ENCODE results near the gene TRIM72.
A peak's percentile ranks its signal among the peaks of the same experiment; 100 is the strongest.

TRIM72 gene

DNA sequence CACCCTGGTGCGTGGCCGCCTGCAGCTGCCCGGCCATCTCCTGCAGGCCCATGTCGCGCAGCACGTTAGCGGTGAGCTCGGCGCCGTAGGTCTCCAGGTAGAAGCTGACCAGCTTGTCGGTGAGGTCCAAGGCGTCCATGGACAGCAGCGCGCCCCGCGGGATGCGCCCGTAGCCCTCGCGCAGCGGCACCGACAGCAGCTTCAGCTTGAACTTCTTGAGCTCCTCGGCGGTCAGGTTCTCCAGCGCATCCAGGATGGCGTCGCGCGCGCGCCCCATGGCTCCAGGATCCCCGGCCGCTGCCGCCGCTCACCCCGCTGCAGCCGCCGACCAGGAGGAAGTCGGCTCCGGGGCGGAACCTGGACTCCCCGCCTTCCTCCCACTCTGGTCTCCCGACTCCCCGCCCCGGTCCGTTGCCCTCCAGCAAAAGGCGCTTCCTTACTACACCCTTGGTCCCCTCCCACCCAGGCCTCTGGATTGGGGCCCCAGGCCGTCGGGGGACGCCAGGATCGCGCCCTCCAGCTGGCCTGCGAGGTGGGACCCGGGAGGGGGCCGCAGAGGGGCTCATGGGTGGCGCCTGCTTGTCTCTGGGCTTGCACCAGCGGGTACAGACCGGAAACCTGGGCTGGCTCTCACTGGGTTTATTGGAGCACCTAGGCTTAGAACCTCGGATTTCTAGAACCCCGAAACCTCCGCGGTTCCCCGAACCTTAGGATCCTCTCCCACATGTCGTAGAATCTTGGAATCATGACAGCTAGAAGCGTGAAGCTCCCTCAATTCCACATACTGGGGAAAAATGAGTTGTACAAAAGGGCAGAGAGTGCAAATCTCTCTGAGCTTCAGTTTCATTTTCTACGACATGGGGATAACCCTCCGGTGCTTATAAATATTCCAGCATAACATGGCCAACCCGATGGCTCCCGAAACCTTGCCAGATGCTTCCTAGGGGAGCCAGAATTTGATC lies 11.2 kb upstream of the TRIM72 start, which contains the start of gene PYCARD:
PYCARD (minus strand) TSS at position 347 of the 962 bp plus-strand sequence; CDS start at position 277, 70 bp downstream.
- no peak within 1 kb of the TSS for H2BK15ac ChIP-seq (ENCODE audit: low read depth, poor library complexity, severe bottlenecking)
- no peaks in the 10 kb centered on the region for H3K9me3 ChIP-seq (ENCODE audit: control insufficient read depth, low read length)
- H3K9ac ChIP-seq (ENCODE audit: low read length), result peak within 1 kb of the TSS; percentile 84
- H3K4me1 ChIP-seq (ENCODE audit: control insufficient read depth, insufficient read depth, low read depth, low read length), result peaks cover 15% of the 10 kb centered on the region
- peaks cover 27 to 30% of the 10 kb centered on the region in 2 experiments for H3K36me3 ChIP-seq (ENCODE audit: control insufficient read depth in 1 of 2, insufficient read depth in 2 of 2, low read depth in 1 of 2, low read length in 2 of 2)
- H2BK12ac ChIP-seq (ENCODE audit: low read length in 2 of 2), result peak within 1 kb of the TSS in 1 of 2 experiments; percentile 67
- no peak within 1 kb of the TSS for H2AK5ac ChIP-seq (ENCODE audit: low read length, severe bottlenecking)
- H3K4me2 ChIP-seq (ENCODE audit: low read length, poor library complexity, severe bottlenecking), result peak within 1 kb of the TSS; percentile 98
- H3K18ac ChIP-seq (ENCODE audit: low read depth in 1 of 2, low read length in 2 of 2), result peak within 1 kb of the TSS; percentile 37 to 81
- peak within 1 kb of the TSS; percentile 54 for H4K91ac ChIP-seq (ENCODE audit: low read length)
- peak within 1 kb of the TSS; percentile 71 to 90 for H3K4me3 ChIP-seq (ENCODE audit: insufficient read depth in 1 of 2, low read depth in 1 of 2, low read length in 2 of 2)
- H2BK5ac ChIP-seq (ENCODE audit: low read depth, low read length, poor library complexity, severe bottlenecking), result no peak within 1 kb of the TSS
- 22% methylated on average over 59 of the region's 69 CpGs for WGBS
- peak within 1 kb of the TSS; percentile 34 for H2BK120ac ChIP-seq (ENCODE audit: low read depth, low read length)
- H3K79me1 ChIP-seq (replicated peaks; ENCODE audit: low read length, poor library complexity, severe bottlenecking), result peaks cover 7% of the 10 kb centered on the region
- peak within 1 kb of the TSS; percentile 59 for H4K8ac ChIP-seq (ENCODE audit: low read length)
- H2AFZ ChIP-seq (ENCODE audit: low read depth, low read length), result peak within 1 kb of the TSS; percentile 88
- H3K23ac ChIP-seq (ENCODE audit: low read length in 2 of 2), result peak within 1 kb of the TSS in 1 of 2 experiments; percentile 90
- no peak within 1 kb of the TSS for H3K27ac ChIP-seq (ENCODE audit: low read length, poor library complexity, severe bottlenecking)
- H3K4ac ChIP-seq (ENCODE audit: low read depth in 1 of 2, low read length in 2 of 2), result peak within 1 kb of the TSS; percentile 9 to 71
- DNase-seq, result peak; percentile 43
- H3K27me3 ChIP-seq (ENCODE audit: control insufficient read depth in 1 of 2, insufficient read depth in 1 of 2, low read length in 2 of 2), result peaks cover 14 to 29% of the 10 kb centered on the region in 2 experiments
- H3K14ac ChIP-seq (ENCODE audit: low read length in 2 of 2), result peak within 1 kb of the TSS in 1 of 2 experiments; percentile 99

GRCh38 chr16:31204871-31205666 lies 8.8 kb upstream of the TRIM72 start:
- Histone ChIP-seq H2BK15ac (ENCODE audit: low read depth, poor library complexity, severe bottlenecking) (no peak overlapping the region), H3K4ac (ENCODE audit: low read depth in 1 of 2, low read length in 2 of 2) (no peak overlapping the region), H3K4me2 (ENCODE audit: low read length, poor library complexity, severe bottlenecking) (no peak overlapping the region), H2BK12ac (ENCODE audit: low read length in 2 of 2) (no peak overlapping the region), H4K8ac (ENCODE audit: low read length) (no peak overlapping the region), H3K4me1 (ENCODE audit: control insufficient read depth, insufficient read depth, low read depth, low read length) (peaks cover 15% of the 10 kb centered on the region), H2BK5ac (ENCODE audit: low read depth, low read length, poor library complexity, severe bottlenecking) (no peak overlapping the region), H2AK5ac (ENCODE audit: low read length, severe bottlenecking) (no peak overlapping the region), H3K4me3 (ENCODE audit: insufficient read depth in 1 of 2, low read depth in 1 of 2, low read length in 2 of 2) (no peak overlapping the region), H3K14ac (ENCODE audit: low read length in 2 of 2) (no peak overlapping the region), H3K9ac (ENCODE audit: low read length) (no peak overlapping the region), H3K79me1 (replicated peaks; ENCODE audit: low read length, poor library complexity, severe bottlenecking) (no peaks in the 10 kb centered on the region), H3K27me3 (ENCODE audit: control insufficient read depth in 1 of 2, insufficient read depth in 1 of 2, low read length in 2 of 2) (peaks cover 33 to 44% of the 10 kb centered on the region in 2 experiments), H3K9me3 (ENCODE audit: control insufficient read depth, low read length) (no peaks in the 10 kb centered on the region), H3K23ac (ENCODE audit: low read length in 2 of 2) (no peak overlapping the region), H4K91ac (ENCODE audit: low read length) (no peak overlapping the region), H3K36me3 (ENCODE audit: control insufficient read depth in 1 of 2, insufficient read depth in 2 of 2, low read depth in 1 of 2, low read length in 2 of 2) (peaks cover 5 to 13% of the 10 kb centered on the region in 2 experiments), H3K18ac (ENCODE audit: low read depth in 1 of 2, low read length in 2 of 2) (no peak overlapping the region), H3K27ac (ENCODE audit: low read length, poor library complexity, severe bottlenecking) (no peak overlapping the region), H2BK120ac (ENCODE audit: low read depth, low read length) (no peak overlapping the region), H2AFZ (ENCODE audit: low read depth, low read length) (no peak overlapping the region)
- 90% methylated on average over 8 of the region's 9 CpGs for WGBS
- DNase-seq, result no peak

- Histone ChIP-seq H2BK12ac (ENCODE audit: low read length in 2 of 2) (no peak overlapping the region), H3K79me1 (replicated peaks; ENCODE audit: low read length, poor library complexity, severe bottlenecking) (no peaks in the 10 kb centered on the region), H3K4me1 (ENCODE audit: control insufficient read depth, insufficient read depth, low read depth, low read length) (peaks cover 11% of the 10 kb centered on the region), H3K36me3 (ENCODE audit: control insufficient read depth in 1 of 2, insufficient read depth in 2 of 2, low read depth in 1 of 2, low read length in 2 of 2) (peaks cover 0 to 4% of the 10 kb centered on the region in 2 experiments), H2AK5ac (ENCODE audit: low read length, severe bottlenecking) (no peak overlapping the region), H2BK120ac (ENCODE audit: low read depth, low read length) (no peak overlapping the region), H3K4me3 (ENCODE audit: insufficient read depth in 1 of 2, low read depth in 1 of 2, low read length in 2 of 2) (no peak overlapping the region), H3K4me2 (ENCODE audit: low read length, poor library complexity, severe bottlenecking) (no peak overlapping the region), H4K8ac (ENCODE audit: low read length) (no peak overlapping the region), H3K9ac (ENCODE audit: low read length) (no peak overlapping the region), H3K27me3 (ENCODE audit: control insufficient read depth in 1 of 2, insufficient read depth in 1 of 2, low read length in 2 of 2) (peaks cover 36 to 53% of the 10 kb centered on the region in 2 experiments), H3K9me3 (ENCODE audit: control insufficient read depth, low read length) (no peaks in the 10 kb centered on the region), H2BK5ac (ENCODE audit: low read depth, low read length, poor library complexity, severe bottlenecking) (no peak overlapping the region), H4K91ac (ENCODE audit: low read length) (no peak overlapping the region), H3K23ac (ENCODE audit: low read length in 2 of 2) (no peak overlapping the region), H2AFZ (ENCODE audit: low read depth, low read length) (no peak overlapping the region), H3K18ac (ENCODE audit: low read depth in 1 of 2, low read length in 2 of 2) (no peak overlapping the region), H3K27ac (ENCODE audit: low read length, poor library complexity, severe bottlenecking) (no peak overlapping the region), H2BK15ac (ENCODE audit: low read depth, poor library complexity, severe bottlenecking) (no peak overlapping the region), H3K14ac (ENCODE audit: low read length in 2 of 2) (no peak overlapping the region), H3K4ac (ENCODE audit: low read depth in 1 of 2, low read length in 2 of 2) (no peak overlapping the region)
- no peak for DNase-seq
- WGBS, result 89% methylated on average over 6 of the region's 6 CpGs
Measured at GRCh38 chr16:31206776-31207175, 7.1 kb upstream of the TRIM72 start.

Data from mesenchymal stem cell (in vitro differentiated cells and primary cell).